WTC11 (cell line): ENCODE data around the gene JOSD2. TPM values are rescaled to one million over a fixed set of nuclear protein-coding genes. Genes with fewer than 3 reads are reported as not detected.

Source experiments
- ATAC-seq: fragments of 200-7000 bp; cut with Tn5 transposase; 2 replicates; pipeline ENCODE4 v1.10.0; 2021; ENCODE audit warnings: mild to moderate bottlenecking, moderate library complexity
- CTCF ChIA-PET: fragments of 300-600 bp; sonication (Branson Sonifier 250); formaldehyde crosslinking; loops from one replicate; lab custom pipeline; 2021; ENCODE audit warnings: antibody characterized with exemption; lab: Charles Lee
- POLR2A ChIA-PET: fragments of 350-600 bp; sonication (Branson Sonifier 250); formaldehyde crosslinking; loops from one replicate; lab custom pipeline; 2021; ENCODE audit warnings: antibody characterized with exemption; lab: Charles Lee
- DNase-seq: peaks from one replicate; pipeline ENCODE4 v3.0.0; 2021; ENCODE audit warnings: low spot score
- H3K27ac Mint-ChIP-seq: 2 replicates; pipeline ENCODE4 v1.8.0; 2021; ENCODE audit warnings: mixed read lengths
- H3K27me3 Mint-ChIP-seq: 2 replicates; pipeline ENCODE4 v1.8.0; 2021; ENCODE audit warnings: low read depth, mild to moderate bottlenecking, moderate library complexity, mixed read lengths
- H3K36me3 Mint-ChIP-seq: 2 replicates; pipeline ENCODE4 v1.8.0; 2021; ENCODE audit warnings: mixed read lengths
- H3K4me1 Mint-ChIP-seq: 2 replicates; pipeline ENCODE4 v1.8.0; 2022; ENCODE audit warnings: mixed read lengths
- H3K4me3 Mint-ChIP-seq: 2 replicates; pipeline ENCODE4 v1.8.0; 2021; ENCODE audit warnings: mild to moderate bottlenecking, moderate library complexity, mixed read lengths
- H3K9me3 Mint-ChIP-seq: 2 replicates; pipeline ENCODE4 v1.8.0; 2021; ENCODE audit warnings: mixed read lengths
- ATF1 ChIP-seq: sonication (generic); formaldehyde crosslinking; IDR thresholded peaks from 2 replicates; pipeline ENCODE4 v1.8.1; 2023; ENCODE audit warnings: mild to moderate bottlenecking, moderate library complexity, missing genetic modification reagents
- CBFB ChIP-seq: sonication (generic); formaldehyde crosslinking; IDR thresholded peaks from 2 replicates; pipeline ENCODE4 v1.8.1; 2022; ENCODE audit warnings: mild to moderate bottlenecking, low read depth, missing genetic modification reagents
- ETV6 ChIP-seq: sonication (generic); formaldehyde crosslinking; IDR thresholded peaks from 2 replicates; pipeline ENCODE4 v1.8.1; 2022; ENCODE audit warnings: mild to moderate bottlenecking, missing genetic modification reagents
- FOXP1 ChIP-seq: sonication (generic); formaldehyde crosslinking; IDR thresholded peaks from 2 replicates; pipeline ENCODE4 v1.8.0; 2022; ENCODE audit warnings: missing genetic modification reagents, mild to moderate bottlenecking, moderate library complexity, borderline replicate concordance
- JAZF1 ChIP-seq: fragments of 250-450 bp; sonication (Bioruptor Pico); IDR thresholded peaks from 2 replicates; pipeline ENCODE4 v1.9.0; 2021; ENCODE audit warnings: moderate library complexity, mild to moderate bottlenecking, inconsistent platforms
- NFE2L1 ChIP-seq: sonication (generic); formaldehyde crosslinking; IDR thresholded peaks from 2 replicates; pipeline ENCODE4 v1.8.1; 2023; ENCODE audit warnings: missing genetic modification reagents
- NFYB ChIP-seq: sonication (generic); formaldehyde crosslinking; conservative IDR thresholded peaks from 2 replicates; pipeline ENCODE4 v1.8.0; 2022; ENCODE audit warnings: low read depth, missing genetic modification reagents
- NR1H2 ChIP-seq: sonication (generic); formaldehyde crosslinking; IDR thresholded peaks from 2 replicates; pipeline ENCODE4 v1.9.0; 2021; ENCODE audit warnings: mild to moderate bottlenecking, moderate library complexity, missing genetic modification reagents
- NR2C2 ChIP-seq: sonication (generic); formaldehyde crosslinking; IDR thresholded peaks from 2 replicates; pipeline ENCODE4 v1.8.0; 2022; ENCODE audit warnings: mild to moderate bottlenecking, missing genetic modification reagents
- OVOL2 ChIP-seq: fragments of 250-450 bp; sonication (Bioruptor Pico); IDR thresholded peaks from 2 replicates; pipeline ENCODE4 v1.9.0; 2021; ENCODE audit warnings: mild to moderate bottlenecking, borderline replicate concordance
- RORB ChIP-seq: fragments of 250-450 bp; sonication (Bioruptor Pico); IDR thresholded peaks from 2 replicates; pipeline ENCODE4 v1.9.0; 2021; ENCODE audit warnings: mild to moderate bottlenecking
- SMAD4 ChIP-seq: sonication (generic); formaldehyde crosslinking; IDR thresholded peaks from 2 replicates; pipeline ENCODE4 v1.8.0; 2022; ENCODE audit warnings: mild to moderate bottlenecking, missing genetic modification reagents
- TEAD1 ChIP-seq: sonication (generic); formaldehyde crosslinking; IDR thresholded peaks from 2 replicates; pipeline ENCODE4 v1.8.0; 2022; ENCODE audit warnings: mild to moderate bottlenecking, missing genetic modification reagents
- TP53 ChIP-seq: sonication (generic); formaldehyde crosslinking; IDR thresholded peaks from 2 replicates; pipeline ENCODE4 v1.8.1; 2023; ENCODE audit warnings: mild to moderate bottlenecking, missing genetic modification reagents
- ZNF121 ChIP-seq: sonication (generic); formaldehyde crosslinking; IDR thresholded peaks from 2 replicates; pipeline ENCODE4 v1.8.0; 2023; ENCODE audit warnings: missing genetic modification reagents
- ZNF219 ChIP-seq: sonication (generic); formaldehyde crosslinking; IDR thresholded peaks from 2 replicates; pipeline ENCODE4 v1.8.0; 2023; ENCODE audit warnings: missing genetic modification reagents, mild to moderate bottlenecking, borderline replicate concordance
- ZNF416 ChIP-seq: fragments of 250-450 bp; sonication (Bioruptor Pico); IDR thresholded peaks from 2 replicates; pipeline ENCODE4 v1.9.0; 2021; ENCODE audit warnings: mild to moderate bottlenecking, inconsistent platforms
- total RNA-seq: library from RNA; stranded (reverse); gene quantifications from 3 replicates; pipeline ENCODE4 v1.2.3, GENCODE V29; 2021
- TF ChIP-seq, protein P1 (sequence below): fragments of 250-450 bp; sonication (Bioruptor Pico); conservative IDR thresholded peaks from 2 replicates; pipeline ENCODE4 v1.9.0; 2021; ENCODE audit warnings: mild to moderate bottlenecking
- TF ChIP-seq, protein P2 (sequence below): fragments of 250-450 bp; sonication (Bioruptor Pico); IDR thresholded peaks from 2 replicates; pipeline ENCODE4 v1.9.0; 2021; ENCODE audit warnings: mild to moderate bottlenecking
- TF ChIP-seq, protein P3 (sequence below): fragments of 250-450 bp; sonication (Bioruptor Pico); IDR thresholded peaks from 2 replicates; pipeline ENCODE4 v1.9.0; 2021; ENCODE audit warnings: mild to moderate bottlenecking, borderline replicate concordance
- TF ChIP-seq, protein P4 (sequence below): sonication (generic); formaldehyde crosslinking; IDR thresholded peaks from 2 replicates; pipeline ENCODE4 v1.8.0; 2022; ENCODE audit warnings: mild to moderate bottlenecking, missing genetic modification reagents
- TF ChIP-seq, protein P5 (sequence below): sonication (generic); formaldehyde crosslinking; IDR thresholded peaks from 2 replicates; pipeline ENCODE4 v1.8.1; 2022; ENCODE audit warnings: missing genetic modification reagents, borderline replicate concordance
- TF ChIP-seq, protein P6 (sequence below): fragments of 250-450 bp; sonication (Bioruptor Pico); IDR thresholded peaks from 2 replicates; pipeline ENCODE4 v1.9.0; 2021; ENCODE audit warnings: moderate library complexity, mild to moderate bottlenecking, inconsistent platforms, borderline replicate concordance
- TF ChIP-seq, protein P7 (sequence below): sonication (generic); formaldehyde crosslinking; IDR thresholded peaks from 2 replicates; pipeline ENCODE4 v1.8.1; 2022; ENCODE audit warnings: low read depth, mild to moderate bottlenecking, moderate library complexity, missing genetic modification reagents, borderline replicate concordance
- TF ChIP-seq, protein P8 (sequence below): fragments of 250-450 bp; sonication (Bioruptor Pico); IDR thresholded peaks from 2 replicates; pipeline ENCODE4 v2.1.2; 2022; ENCODE audit warnings: mild to moderate bottlenecking, moderate library complexity

The JOSD2 gene
- total RNA-seq, 1 experiment from 2014 or later, result 4.0 TPM

DNA sequence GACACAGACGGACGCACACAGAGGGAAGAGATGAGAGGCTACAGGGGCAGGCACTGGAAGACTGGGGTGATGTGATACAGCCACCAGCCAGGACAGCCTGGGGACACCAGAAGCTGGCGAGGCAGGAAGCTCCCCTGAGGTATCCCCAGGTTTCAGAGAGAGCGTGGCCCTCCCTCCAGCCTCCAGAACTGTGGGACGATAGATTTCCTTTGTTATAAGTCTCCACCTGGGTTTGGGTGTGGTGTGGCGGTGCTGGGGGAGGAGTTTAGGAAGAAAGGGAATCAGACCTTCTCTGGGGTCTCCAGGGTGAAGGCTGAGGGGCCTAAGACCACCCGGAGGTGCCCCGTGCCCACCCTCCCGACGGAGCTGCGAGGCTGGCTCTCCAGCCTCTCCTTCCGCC lies 5.5 kb upstream of the JOSD2 start (continued):
- TF ChIP-seq, protein P1, sequence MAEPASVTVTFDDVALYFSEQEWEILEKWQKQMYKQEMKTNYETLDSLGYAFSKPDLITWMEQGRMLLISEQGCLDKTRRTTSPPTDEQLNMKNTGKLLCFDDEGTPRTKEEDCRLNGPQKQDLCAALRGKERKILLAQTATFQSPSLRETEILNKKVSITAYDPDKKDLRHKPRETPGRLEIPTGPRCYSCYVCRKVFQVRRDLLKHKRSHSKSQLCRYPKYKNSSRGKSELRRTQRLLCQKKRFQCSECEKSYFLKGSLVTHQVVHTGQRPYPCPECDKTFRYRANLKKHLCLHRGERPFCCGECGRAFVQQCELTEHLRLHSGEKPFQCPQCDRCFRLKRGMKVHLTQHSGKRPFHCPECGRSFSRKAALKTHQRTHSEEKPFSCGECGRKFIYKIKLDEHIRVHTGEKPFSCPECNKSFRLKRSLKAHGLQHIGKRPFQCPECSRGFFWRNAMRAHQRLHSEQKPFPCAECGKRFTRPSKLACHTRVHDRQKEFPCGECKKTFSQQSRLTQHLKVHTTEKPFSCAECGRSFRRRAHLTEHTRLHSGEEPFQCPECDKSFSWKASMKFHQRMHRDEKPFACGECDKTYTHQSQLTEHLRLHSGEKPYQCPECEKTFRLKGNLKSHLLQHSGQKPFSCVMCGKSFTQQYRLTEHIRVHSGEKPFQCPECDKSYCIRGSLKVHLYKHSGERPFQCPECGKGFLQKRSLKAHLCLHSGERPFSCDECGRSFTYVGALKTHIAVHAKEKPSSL (CRISPR knock-in tag), result no peak
- TF ChIP-seq NR1H2 (CRISPR knock-in tag) (no peak), ETV6 (CRISPR knock-in tag) (no peak), CBFB (no peak), JAZF1 (CRISPR knock-in tag) (no peak), ZNF219 (CRISPR knock-in tag) (no peak), SMAD4 (CRISPR knock-in tag) (no peak)
- TF ChIP-seq, protein P2, sequence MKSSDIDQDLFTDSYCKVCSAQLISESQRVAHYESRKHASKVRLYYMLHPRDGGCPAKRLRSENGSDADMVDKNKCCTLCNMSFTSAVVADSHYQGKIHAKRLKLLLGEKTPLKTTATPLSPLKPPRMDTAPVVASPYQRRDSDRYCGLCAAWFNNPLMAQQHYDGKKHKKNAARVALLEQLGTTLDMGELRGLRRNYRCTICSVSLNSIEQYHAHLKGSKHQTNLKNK (CRISPR knock-in tag), result no peak

DNA sequence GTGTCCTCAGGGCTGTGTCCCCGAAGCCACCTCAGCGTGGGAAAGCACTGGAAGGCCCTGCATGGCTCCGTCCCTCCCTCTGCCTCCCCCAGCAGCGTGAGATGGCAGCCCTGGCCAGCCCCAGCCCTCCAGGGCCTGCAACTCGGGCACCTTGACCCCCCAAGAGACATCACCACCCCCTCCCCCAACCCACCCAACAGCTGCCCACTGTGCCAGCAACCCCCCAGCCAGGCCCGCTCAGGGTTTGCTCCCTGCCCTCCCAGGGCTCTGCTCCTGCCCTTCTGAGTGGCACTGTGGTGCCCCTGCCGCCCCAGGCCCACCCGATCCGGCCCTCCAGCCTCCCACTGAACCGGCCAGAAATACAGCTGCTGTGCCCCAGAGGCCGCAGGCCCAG lies 4.2 kb upstream of the JOSD2 start:
- ATAC-seq (no peak), DNase-seq (no peak)
- H3K36me3 Mint-ChIP-seq, result peaks cover 5% of the 10 kb centered on the region; the same call in 1 of the 2 replicates
- CTCF ChIA-PET, result interaction anchor here (1.1 to 4.3 kb wide), 4 partner anchors 22 to 146 kb away, joined by 3 to 55 read pairs (median 12); no protein-coding TSS in a partner anchor
- peaks cover 31% of the 10 kb centered on the region for H3K27me3 Mint-ChIP-seq
- POLR2A ChIA-PET, result no interaction called here
- peaks cover 14% of the 10 kb centered on the region for H3K4me1 Mint-ChIP-seq
- H3K27ac Mint-ChIP-seq, result no peak overlapping the region
- H3K9me3 Mint-ChIP-seq, result peaks cover 5% of the 10 kb centered on the region
- no peak overlapping the region for H3K4me3 Mint-ChIP-seq
- TF ChIP-seq, protein P3, sequence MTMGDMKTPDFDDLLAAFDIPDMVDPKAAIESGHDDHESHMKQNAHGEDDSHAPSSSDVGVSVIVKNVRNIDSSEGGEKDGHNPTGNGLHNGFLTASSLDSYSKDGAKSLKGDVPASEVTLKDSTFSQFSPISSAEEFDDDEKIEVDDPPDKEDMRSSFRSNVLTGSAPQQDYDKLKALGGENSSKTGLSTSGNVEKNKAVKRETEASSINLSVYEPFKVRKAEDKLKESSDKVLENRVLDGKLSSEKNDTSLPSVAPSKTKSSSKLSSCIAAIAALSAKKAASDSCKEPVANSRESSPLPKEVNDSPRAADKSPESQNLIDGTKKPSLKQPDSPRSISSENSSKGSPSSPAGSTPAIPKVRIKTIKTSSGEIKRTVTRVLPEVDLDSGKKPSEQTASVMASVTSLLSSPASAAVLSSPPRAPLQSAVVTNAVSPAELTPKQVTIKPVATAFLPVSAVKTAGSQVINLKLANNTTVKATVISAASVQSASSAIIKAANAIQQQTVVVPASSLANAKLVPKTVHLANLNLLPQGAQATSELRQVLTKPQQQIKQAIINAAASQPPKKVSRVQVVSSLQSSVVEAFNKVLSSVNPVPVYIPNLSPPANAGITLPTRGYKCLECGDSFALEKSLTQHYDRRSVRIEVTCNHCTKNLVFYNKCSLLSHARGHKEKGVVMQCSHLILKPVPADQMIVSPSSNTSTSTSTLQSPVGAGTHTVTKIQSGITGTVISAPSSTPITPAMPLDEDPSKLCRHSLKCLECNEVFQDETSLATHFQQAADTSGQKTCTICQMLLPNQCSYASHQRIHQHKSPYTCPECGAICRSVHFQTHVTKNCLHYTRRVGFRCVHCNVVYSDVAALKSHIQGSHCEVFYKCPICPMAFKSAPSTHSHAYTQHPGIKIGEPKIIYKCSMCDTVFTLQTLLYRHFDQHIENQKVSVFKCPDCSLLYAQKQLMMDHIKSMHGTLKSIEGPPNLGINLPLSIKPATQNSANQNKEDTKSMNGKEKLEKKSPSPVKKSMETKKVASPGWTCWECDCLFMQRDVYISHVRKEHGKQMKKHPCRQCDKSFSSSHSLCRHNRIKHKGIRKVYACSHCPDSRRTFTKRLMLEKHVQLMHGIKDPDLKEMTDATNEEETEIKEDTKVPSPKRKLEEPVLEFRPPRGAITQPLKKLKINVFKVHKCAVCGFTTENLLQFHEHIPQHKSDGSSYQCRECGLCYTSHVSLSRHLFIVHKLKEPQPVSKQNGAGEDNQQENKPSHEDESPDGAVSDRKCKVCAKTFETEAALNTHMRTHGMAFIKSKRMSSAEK (CRISPR knock-in tag), result no peak
- no peak for TF ChIP-seq TEAD1 (CRISPR knock-in tag)
- TF ChIP-seq, protein P4, sequence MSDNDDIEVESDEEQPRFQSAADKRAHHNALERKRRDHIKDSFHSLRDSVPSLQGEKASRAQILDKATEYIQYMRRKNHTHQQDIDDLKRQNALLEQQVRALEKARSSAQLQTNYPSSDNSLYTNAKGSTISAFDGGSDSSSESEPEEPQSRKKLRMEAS (CRISPR knock-in tag), result no peak
- TF ChIP-seq FOXP1, result no peak
- TF ChIP-seq OVOL2, result no peak
- TF ChIP-seq TP53, result no peak
- no peak for TF ChIP-seq NFYB
- TF ChIP-seq, protein P5, sequence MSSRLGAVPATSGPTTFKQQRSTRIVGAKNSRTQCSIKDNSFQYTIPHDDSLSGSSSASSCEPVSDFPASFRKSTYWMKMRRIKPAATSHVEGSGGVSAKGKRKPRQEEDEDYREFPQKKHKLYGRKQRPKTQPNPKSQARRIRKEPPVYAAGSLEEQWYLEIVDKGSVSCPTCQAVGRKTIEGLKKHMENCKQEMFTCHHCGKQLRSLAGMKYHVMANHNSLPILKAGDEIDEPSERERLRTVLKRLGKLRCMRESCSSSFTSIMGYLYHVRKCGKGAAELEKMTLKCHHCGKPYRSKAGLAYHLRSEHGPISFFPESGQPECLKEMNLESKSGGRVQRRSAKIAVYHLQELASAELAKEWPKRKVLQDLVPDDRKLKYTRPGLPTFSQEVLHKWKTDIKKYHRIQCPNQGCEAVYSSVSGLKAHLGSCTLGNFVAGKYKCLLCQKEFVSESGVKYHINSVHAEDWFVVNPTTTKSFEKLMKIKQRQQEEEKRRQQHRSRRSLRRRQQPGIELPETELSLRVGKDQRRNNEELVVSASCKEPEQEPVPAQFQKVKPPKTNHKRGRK (CRISPR knock-in tag), result no peak
- TF ChIP-seq, protein P6, sequence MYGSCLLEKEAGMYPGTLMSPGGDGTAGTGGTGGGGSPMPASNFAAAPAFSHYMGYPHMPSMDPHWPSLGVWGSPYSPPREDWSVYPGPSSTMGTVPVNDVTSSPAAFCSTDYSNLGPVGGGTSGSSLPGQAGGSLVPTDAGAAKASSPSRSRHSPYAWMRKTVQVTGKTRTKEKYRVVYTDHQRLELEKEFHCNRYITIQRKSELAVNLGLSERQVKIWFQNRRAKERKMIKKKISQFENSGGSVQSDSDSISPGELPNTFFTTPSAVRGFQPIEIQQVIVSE (CRISPR knock-in tag), result no peak
- no peak for TF ChIP-seq ZNF416 (CRISPR knock-in tag)
- no peak for TF ChIP-seq ZNF121 (CRISPR knock-in tag)
- TF ChIP-seq, protein P7, sequence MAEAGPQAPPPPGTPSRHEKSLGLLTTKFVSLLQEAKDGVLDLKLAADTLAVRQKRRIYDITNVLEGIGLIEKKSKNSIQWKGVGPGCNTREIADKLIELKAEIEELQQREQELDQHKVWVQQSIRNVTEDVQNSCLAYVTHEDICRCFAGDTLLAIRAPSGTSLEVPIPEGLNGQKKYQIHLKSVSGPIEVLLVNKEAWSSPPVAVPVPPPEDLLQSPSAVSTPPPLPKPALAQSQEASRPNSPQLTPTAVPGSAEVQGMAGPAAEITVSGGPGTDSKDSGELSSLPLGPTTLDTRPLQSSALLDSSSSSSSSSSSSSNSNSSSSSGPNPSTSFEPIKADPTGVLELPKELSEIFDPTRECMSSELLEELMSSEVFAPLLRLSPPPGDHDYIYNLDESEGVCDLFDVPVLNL (CRISPR knock-in tag), result no peak
- TF ChIP-seq ATF1 (CRISPR knock-in tag), result no peak
- TF ChIP-seq NR2C2 (CRISPR knock-in tag), result no peak
- TF ChIP-seq, protein P8, sequence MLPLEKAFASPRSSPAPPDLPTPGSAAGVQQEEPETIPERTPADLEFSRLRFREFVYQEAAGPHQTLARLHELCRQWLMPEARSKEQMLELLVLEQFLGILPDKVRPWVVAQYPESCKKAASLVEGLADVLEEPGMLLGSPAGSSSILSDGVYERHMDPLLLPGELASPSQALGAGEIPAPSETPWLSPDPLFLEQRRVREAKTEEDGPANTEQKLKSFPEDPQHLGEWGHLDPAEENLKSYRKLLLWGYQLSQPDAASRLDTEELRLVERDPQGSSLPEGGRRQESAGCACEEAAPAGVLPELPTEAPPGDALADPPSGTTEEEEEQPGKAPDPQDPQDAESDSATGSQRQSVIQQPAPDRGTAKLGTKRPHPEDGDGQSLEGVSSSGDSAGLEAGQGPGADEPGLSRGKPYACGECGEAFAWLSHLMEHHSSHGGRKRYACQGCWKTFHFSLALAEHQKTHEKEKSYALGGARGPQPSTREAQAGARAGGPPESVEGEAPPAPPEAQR (CRISPR knock-in tag), result no peak
- TF ChIP-seq NFE2L1, result no peak
- no peak for TF ChIP-seq RORB (CRISPR knock-in tag)
